Parathyroid adenoma (tissue), 2 donors: ENCODE measurements around the gene NFKB2.

Experiments
- H2AFZ ChIP-seq: fragments of 300-600 bp; sonication (generic); one replicate; pipeline ENCODE4 v1.7.0; 2017; ENCODE audit warnings: antibody characterized with exemption, mild to moderate bottlenecking
- H3K27ac ChIP-seq: fragments of 300-600 bp; sonication (generic); one replicate; pipeline ENCODE4 v1.7.0; 2017
- H3K27me3 ChIP-seq: fragments of 300-600 bp; sonication (generic); one replicate; pipeline ENCODE4 v1.7.0; 2017; ENCODE audit warnings: low read length; ENCODE audit not compliant: control insufficient read depth, insufficient read depth
- H3K36me3 ChIP-seq: fragments of 300-600 bp; sonication (generic); one replicate; pipeline ENCODE4 v1.7.0; 2017; ENCODE audit warnings: low read length; ENCODE audit not compliant: control insufficient read depth, insufficient read depth
- H3K4me1 ChIP-seq: fragments of 300-600 bp; sonication (generic); one replicate; pipeline ENCODE4 v1.7.0; 2017; ENCODE audit warnings: control low read depth
- H3K4me2 ChIP-seq: fragments of 300-600 bp; sonication (generic); one replicate; pipeline ENCODE4 v1.7.0; 2017; ENCODE audit warnings: low read length
- H3K4me3 ChIP-seq: fragments of 300-600 bp; sonication (generic); one replicate; pipeline ENCODE4 v1.7.0; 2017; ENCODE audit warnings: low read depth, low read length
- H3K79me2 ChIP-seq: fragments of 300-600 bp; sonication (generic); one replicate; pipeline ENCODE4 v1.7.0; 2017; ENCODE audit warnings: control low read depth
- H3K9ac ChIP-seq: fragments of 300-600 bp; sonication (generic); one replicate; pipeline ENCODE4 v1.7.0; 2017; ENCODE audit warnings: mild to moderate bottlenecking
- H3K9me3 ChIP-seq: fragments of 300-600 bp; sonication (generic); one replicate; pipeline ENCODE4 v1.7.0; 2017; ENCODE audit warnings: low read length; ENCODE audit not compliant: control insufficient read depth
- CTCF ChIP-seq: fragments of 300-600 bp; sonication (generic); IDR thresholded peaks from one replicate; pipeline ENCODE4 v1.7.0; 2017; ENCODE audit warnings: antibody characterized with exemption, mild to moderate bottlenecking
- donor health status: primary hyperparathyroidism.

The NFKB2 gene

GRCh38 chr10:102423372-102423968 is 28.0 kb downstream of the NFKB2 start:
- Histone ChIP-seq H3K4me1 (peaks cover 10% of the 10 kb centered on the region), H3K79me2 (peaks cover 27% of the 10 kb centered on the region), H3K9ac (no peak overlapping the region), H3K4me3 (no peak overlapping the region), H2AFZ (no peak overlapping the region), H3K4me2 (peak overlapping the region; percentile 76), H3K36me3 (no peaks in the 10 kb centered on the region), H3K27me3 (no peaks in the 10 kb centered on the region), H3K9me3 (no peaks in the 10 kb centered on the region), H3K27ac (no peak overlapping the region)
- no peak for TF ChIP-seq CTCF

- no peak for TF ChIP-seq CTCF
- Histone ChIP-seq H3K27me3 (no peaks in the 10 kb centered on the region), H3K4me1 (peaks cover 7% of the 10 kb centered on the region), H3K4me2 (no peak overlapping the region), H3K27ac (no peak overlapping the region), H3K4me3 (no peak overlapping the region), H2AFZ (no peak overlapping the region), H3K79me2 (peaks cover 27% of the 10 kb centered on the region), H3K9me3 (no peaks in the 10 kb centered on the region), H3K36me3 (no peaks in the 10 kb centered on the region), H3K9ac (no peak overlapping the region)
Observed at GRCh38 chr10:102424145-102424544, 28.6 kb downstream of the NFKB2 start.

GRCh38 chr10:102424916-102425315 is 29.4 kb downstream of the NFKB2 start:
- H3K4me3 ChIP-seq: no peak overlapping the region
- no peak overlapping the region for H3K9ac ChIP-seq
- peaks cover 34% of the 10 kb centered on the region for H3K79me2 ChIP-seq
- no peak for TF ChIP-seq CTCF
- H3K27me3 ChIP-seq: no peaks in the 10 kb centered on the region
- peaks cover 7% of the 10 kb centered on the region for H3K4me1 ChIP-seq
- H2AFZ ChIP-seq: no peak overlapping the region
- no peak overlapping the region for H3K27ac ChIP-seq
- H3K9me3 ChIP-seq: no peaks in the 10 kb centered on the region
- H3K36me3 ChIP-seq: no peaks in the 10 kb centered on the region
- H3K4me2 ChIP-seq: no peak overlapping the region

GRCh38 chr10:102425444-102425843 is 29.9 kb downstream of the NFKB2 start:
- no peak for TF ChIP-seq CTCF
- peaks cover 34% of the 10 kb centered on the region for H3K79me2 ChIP-seq
- no peaks in the 10 kb centered on the region for H3K9me3 ChIP-seq
- H3K27ac ChIP-seq: no peak overlapping the region
- no peak overlapping the region for H3K4me2 ChIP-seq
- no peak overlapping the region for H2AFZ ChIP-seq
- H3K4me3 ChIP-seq: no peak overlapping the region
- H3K9ac ChIP-seq: no peak overlapping the region
- peaks cover 7% of the 10 kb centered on the region for H3K4me1 ChIP-seq
- H3K27me3 ChIP-seq: no peaks in the 10 kb centered on the region
- no peaks in the 10 kb centered on the region for H3K36me3 ChIP-seq

GRCh38 chr10:102426803-102427287 is 31.3 kb downstream of the NFKB2 start:
- Histone ChIP-seq H3K4me2 (no peak overlapping the region), H3K9me3 (no peaks in the 10 kb centered on the region), H3K4me1 (peaks cover 11% of the 10 kb centered on the region), H3K36me3 (no peaks in the 10 kb centered on the region), H2AFZ (no peak overlapping the region), H3K27ac (no peak overlapping the region), H3K79me2 (peaks cover 39% of the 10 kb centered on the region), H3K9ac (no peak overlapping the region), H3K4me3 (no peak overlapping the region), H3K27me3 (no peaks in the 10 kb centered on the region)
- TF ChIP-seq CTCF: no peak
